Astrocyte of the hippocampus (primary cell): ENCODE data around the gene CD207.
"Not testable (repeated sequence)": the region's sequence is repeated elsewhere in the genome, so short reads cannot be mapped to it uniquely, and the experiment has no call there.

Experiments used
- DNase-seq: peaks from one replicate; pipeline ENCODE4 v3.0.0; 2011; ENCODE audit warnings: low read depth, low spot score

Gene CD207

DNA sequence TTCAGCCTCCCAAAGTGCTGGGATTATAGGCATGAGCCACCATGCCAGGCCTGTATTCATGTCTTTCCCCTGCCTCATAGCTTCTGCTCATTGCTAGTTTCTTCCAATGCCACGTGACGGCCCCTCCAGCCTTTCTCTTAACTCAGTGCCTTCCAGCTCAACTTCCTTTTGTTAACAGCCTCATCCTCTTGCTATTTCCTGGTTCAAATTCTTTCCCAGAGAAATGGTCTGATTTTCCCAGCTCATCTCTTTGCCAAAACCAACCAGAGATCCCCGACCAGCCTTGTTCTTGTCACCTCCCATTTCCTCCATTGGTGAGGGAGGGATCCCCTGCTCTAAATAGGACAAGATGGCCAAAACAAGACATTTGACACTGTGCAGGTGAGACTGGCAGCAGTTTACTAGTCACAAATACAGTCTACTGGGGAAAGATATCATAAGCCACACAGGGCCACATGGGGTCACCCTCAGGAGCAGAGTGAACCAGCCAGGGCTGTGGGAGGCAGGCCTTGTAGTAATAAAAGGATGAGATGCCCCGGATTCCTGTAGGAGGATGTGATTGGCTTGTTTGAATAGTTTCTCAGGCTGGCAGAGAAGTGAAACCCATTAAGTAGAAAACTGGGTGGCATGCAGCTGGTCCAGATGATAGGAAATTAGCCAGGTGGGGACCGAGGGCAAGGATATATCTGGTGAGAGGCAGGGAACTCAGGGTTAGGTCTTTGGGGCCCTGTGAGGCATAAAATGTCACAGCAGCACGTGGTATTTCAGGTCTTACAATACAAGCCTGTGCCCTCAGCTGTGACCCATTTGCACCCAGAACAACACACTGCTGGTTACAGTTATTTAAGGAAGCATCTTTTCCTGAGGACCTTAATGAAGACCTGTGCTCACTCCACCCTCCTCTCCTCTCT is 6.4 kb downstream of the CD207 start:
- DNase-seq: no peak

GRCh38 chr2:70828115-70828514 is 7.5 kb downstream of the CD207 start:
- no peak for DNase-seq

DNA sequence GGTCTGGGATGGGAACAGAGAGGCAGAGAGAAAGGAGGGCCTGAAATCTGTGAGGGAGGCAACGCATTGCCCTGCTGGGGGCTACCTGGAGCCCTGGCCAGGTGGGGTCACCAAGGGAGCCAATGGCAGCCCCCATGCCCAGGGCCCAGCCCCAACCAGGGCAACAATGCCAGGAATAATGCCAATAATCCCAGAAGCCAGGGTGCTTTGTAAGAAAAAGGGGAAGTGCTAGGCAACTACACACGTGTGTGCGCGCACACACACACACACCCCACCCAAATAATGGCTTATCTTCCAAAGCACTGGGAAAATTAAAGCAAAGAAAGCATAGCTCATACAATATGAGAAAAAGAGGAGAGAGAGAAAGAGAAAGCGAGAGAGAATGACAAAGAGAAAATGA is 8.2 kb downstream of the CD207 start:
- no peak for DNase-seq

DNA sequence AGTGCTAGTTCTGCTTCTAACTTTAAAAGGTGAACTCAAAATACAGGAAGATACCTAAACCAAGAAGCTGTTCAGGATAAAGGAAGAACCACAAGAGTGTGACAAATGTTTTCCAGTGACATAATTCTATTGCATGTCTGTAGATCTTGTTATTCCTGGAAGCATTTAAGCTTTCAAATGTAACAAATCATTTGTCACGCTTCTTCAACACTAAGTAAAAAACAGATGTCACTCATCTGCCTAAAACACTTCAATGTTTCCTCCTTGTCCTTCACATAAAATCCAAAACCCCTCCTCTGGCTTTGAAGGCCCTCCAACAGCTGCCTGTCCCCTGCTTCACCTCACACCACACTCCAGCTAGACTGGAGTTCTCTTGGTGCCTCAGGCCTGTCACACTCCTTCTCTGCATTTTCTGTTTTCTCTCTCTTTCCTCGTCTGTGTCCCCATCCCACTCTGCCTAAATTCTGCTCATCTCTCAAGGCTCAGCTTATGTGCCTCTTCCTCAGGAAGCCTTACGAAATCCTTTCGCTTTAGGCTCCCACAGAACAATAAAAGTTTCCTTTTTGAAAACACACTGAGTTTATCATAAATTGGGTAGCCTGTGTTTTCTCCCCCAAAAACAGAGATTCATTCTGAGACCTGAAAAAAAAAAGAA is 8.8 kb downstream of the CD207 start:
- no peak for DNase-seq

DNA sequence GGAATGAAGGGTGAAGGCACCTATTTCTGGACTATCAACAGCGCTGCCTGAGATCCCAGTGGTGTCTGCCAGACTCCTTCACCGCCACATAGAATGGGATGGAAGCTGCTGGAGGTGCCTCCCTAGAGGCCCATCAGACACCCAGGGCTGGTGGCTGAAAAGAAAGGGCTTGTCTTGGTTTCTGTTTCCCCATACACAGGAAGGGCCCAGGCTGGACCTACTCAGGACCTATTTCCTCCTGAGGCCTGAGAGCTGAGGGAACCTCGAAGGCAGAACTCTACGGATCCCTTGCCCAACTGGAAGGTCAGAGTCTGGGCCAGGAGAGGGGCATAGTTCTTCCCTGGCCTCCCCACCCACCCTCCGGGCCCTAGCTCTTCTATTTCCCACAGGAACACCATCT is 12.4 kb downstream of the CD207 start:
- no peak for DNase-seq

DNA sequence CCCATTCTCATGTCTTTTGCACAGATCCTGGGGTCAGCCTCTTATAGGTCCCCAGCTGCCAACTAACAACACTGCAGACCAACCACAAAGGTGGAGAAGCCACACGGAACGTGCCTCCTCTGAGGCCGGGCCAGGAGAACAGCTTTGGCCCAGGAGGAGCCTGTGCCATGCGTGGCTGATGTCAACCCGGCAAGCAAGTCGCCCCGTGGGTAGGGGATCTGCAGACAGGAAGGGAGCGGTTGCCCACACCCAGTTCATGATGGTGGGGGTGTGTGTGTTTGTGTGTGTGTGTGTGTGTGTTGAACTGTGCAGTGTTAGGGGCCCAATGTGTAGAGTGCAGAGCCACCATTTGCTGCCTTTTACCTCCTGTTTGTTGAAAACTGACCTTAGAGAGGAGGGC is 12.8 kb downstream of the CD207 start:
- DNase-seq: no peak

- no peak for DNase-seq
Observed at GRCh38 chr2:70820499-70820898, 15.1 kb downstream of the CD207 start, which contains the start of gene CLEC4F. Gene CLEC4F, minus strand, starts transcription at chr2:70820599. Its CDS starts 76 bp downstream, at chr2:70820523.

DNA sequence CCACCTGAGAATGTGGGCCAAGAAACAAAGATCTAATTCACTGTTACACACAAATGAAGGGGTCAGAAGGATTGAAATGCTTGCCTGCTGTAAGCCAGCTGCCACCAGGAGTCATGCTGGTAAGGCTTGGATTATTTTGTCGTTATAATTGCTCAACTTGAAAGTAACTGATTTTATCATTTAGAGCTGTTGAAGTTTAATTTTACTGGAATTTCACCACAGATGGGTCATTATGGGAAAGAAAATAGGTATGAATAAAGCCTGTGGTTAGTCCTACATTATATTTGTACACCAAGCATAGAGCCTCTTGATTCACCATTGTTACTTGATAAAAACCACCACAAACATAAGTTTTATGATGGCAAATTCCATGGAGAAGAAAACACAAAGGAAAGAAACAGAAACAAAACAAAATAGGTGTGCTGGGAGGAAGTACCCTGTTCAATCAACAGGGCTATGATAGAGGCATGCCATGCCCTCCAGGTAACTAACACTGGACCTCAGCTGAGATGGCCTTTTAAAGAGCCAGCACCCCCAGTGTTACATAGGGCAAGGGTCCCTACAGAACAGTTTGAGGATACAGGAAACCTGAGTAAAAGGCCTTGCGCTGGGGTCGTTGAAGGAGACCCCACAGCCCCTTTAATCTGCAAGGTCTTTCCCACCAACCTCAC is 18.2 kb downstream of the CD207 start:
- DNase-seq: no peak

DNA sequence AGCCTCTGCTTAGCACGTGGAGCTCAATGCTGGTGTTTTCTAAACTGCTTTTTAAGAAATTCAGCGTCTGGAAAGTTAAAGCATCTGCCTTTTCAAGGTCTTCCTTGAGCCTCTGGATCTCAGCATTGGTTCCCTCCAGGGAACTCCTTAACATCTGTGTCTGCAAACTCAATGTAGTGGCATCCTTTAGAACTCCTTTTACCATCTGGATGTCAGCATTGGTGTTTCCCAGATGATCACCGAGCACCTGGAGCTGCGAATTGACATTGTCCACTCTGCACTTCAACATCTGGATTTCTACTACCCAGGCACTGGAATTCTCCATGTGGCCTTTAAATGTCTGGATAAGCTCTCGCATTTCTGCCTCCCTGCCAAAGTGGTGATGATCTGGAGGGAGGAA is 18.9 kb downstream of the CD207 start:
- DNase-seq: no peak

- DNase-seq: no peak
Observed at GRCh38 chr2:70808983-70809958, 26.3 kb downstream of the CD207 start.

DNA sequence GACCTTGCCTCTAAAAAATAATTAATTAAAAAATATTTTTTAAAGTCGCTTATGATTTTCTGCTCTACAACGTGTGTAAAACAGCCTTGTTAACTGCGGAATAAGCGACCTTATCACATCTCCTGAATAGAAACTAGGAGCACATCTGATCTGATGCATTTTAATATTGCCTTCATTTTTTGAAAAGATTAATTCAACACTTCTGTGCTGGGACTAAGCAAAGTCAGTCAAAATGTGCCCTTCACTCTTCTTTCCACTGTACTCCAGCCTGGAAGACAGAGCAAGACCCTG is 27.8 kb downstream of the CD207 start:
- DNase-seq: no peak

DNA sequence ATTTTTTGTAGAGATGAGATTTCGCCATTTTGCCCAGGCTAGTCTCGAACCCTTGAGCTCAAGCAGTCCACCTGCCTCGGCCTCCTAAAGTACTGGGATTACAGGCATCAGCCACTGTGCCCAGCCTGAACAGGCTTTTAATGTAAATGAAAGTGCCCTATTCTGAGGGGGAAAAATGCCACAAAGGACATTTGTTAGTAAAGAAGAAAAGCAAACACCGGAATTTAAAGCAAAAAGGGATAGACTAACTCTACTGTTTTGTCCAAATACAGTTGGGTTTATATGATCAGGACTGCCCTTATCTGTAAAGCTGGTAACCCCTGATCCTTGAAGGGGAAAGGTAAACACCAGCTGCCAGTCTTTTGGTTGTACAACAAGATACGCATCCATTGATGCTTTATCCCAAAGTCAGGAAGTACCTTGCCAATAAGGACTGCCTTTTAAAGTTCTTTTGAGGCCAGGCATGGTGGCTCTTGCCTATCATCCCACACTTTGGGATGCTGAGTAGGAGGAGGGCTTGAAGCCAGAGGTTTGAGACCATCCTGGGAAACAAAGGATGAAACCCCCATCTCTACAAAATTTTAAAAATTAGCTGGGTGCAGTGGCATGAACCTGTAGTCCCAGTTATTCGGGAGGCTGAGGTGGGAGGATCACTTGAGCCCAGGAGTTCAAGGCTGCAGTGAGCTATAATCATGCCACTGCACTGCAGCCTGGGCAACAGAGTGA is 28.4 kb downstream of the CD207 start:
- DNase-seq: no peak

GRCh38 chr2:70806620-70807019 is 29.0 kb downstream of the CD207 start:
- no peak for DNase-seq

- DNase-seq: no peak
Observed at GRCh38 chr2:70806013-70806412, 29.6 kb downstream of the CD207 start.

DNA sequence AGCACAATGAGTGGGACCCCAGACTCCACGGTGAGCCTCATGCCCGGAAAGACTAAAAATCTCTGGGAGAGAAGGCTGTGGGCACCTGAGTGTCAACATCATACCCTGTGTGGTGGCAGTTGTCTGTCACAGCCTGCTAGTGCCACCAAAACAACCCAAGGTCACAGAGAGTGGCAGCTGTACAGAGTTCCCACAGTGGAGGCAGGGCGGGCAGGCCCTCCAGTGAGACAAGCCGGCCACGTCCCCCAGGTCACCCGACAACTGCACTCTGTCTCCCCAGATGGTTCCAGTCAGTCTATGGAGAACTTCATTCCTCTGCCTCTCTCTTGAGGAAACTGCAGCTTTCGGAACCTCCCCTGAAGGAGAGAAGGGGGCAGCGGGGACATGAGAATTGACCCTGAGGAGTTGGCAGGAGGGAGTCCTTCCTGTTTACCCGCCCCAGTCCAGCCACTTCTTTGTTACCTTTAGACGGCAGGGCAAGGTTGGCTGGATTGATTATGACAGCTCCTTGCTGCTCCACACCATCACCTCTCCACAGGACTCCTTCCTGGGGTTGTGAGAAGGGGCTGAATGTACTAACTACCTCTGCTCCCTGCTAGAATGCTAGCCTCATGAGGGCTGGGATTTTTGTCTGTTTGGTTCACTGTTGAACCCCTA is 33.9 kb downstream of the CD207 start:
- DNase-seq: no peak

GRCh38 chr2:70799706-70800105 is 35.9 kb downstream of the CD207 start:
- DNase-seq: no peak

DNA sequence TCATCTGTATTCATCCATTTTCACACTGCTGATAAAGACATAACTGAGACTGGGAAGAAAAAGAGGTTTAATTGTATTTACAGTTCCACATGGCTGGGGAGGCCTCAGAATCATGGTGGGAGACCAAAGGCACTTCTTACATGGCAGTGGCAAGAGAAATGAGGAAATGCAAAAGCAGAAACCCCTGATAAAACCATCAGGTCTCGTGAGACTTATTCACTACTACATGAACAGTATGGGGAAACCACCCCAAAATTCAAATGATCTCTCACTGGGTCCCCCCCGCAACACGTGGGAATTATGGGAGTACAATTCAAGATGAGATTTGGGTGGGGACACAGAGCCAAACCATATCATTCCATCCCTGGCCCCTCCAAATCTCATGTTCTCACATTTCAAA is 37.6 kb downstream of the CD207 start:
- not testable (repeated sequence) for DNase-seq

DNA sequence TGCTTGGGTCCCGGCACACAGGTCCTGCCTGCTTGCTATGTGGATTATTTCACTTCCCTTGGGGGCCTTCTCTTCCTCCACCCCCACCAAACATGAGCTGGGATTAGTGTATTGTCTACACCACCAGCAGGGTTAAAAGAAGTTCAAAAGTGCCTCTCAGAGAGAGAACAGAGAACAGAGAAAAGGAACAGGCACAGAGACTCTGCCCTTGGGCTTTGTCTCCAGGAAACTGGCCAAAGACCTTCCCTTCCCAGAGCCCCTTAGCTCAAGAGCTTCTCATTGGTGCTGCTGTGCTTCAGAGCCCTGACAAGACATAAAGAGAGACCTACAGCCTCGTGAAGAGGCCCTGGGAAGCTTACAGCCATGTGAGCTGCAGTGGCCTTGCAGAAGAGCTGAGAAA is 38.1 kb downstream of the CD207 start:
- DNase-seq: no peak

DNA sequence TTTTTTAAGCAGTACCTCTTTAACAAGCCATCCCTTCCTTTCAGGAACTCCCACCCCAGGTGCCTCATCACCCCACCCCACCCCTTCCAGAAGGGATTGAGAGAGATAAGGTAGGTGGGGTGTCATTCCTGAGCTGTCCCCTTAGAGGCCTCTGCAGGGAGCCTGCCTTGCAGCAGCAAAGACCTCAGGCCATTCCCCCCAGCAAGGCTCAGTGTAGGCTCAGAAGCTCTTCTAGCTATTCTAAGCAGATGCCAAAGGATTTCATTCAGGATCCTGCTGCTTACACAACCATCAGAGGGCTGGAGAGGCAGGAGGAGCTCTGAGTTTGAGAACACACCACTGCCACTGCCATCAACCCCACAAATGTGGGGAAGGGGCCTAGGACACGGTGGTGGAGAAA is 39.4 kb downstream of the CD207 start:
- no peak for DNase-seq
